OCI-LY7 (cell line): ENCODE measurements around the gene PET100.

Experiments
- EZH2phosphoT487 ChIP-seq: fragments of 200-600 bp; sonication (generic); IDR thresholded peaks from 2 replicates; pipeline ENCODE4 v1.6.1; 2018; ENCODE audit warnings: low read depth, borderline replicate concordance, mild to moderate bottlenecking, mixed run types, antibody characterized with exemption, low read length, moderate library complexity, mixed read lengths
- TF ChIP-seq, protein P1 (sequence below): fragments of 200-600 bp; sonication (generic); conservative IDR thresholded peaks from 2 replicates; pipeline ENCODE4 v1.5.1; 2014; ENCODE audit warnings: mild to moderate bottlenecking, antibody characterized with exemption, low read length, moderate library complexity, mixed read lengths

DNA sequence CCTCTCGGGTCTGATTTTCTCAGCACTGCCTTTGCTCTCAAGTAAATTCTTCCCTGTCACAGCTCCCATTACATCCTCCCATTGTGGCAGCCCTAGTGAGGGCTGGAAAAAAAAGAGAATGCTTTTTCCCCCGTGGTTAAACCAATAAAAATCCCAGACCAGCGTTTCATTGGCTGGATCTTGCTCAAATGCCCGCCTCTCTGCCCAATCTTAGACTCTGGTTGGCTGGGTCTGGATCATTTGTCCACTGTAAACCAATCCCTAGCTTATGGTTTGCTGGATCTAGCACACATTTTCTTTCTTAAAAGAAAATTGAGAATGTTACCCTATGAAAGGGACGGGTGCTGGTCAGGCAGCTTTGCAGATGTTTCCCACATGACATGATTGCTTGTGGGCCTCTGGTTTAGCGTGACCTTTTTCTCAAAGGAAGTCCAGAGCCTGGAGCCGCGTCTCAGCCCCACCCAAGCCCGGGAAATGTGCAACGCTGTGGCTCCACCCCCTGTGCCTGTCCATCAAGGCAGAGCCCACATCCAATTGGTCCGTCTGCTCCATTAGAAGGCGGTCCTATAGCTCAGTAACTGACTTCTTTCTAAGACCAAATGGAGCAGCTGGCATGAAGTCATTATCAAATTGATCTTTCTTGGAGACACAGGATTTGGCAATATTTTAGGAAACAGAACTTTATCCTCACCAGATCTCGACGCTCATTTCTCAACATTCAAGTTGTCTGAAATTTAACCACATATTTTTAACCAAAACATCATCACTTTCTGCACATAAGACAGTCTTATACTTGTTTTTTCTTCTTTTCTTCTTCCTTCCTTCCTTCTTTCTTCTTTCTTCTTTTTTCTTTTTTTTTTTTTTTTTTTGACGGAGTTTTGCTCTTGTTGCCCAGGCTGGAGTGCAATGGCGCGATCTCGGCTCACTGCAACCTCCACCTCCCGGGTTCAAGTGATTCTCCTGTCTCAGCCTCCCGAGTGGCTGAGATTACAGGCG, 44.7 kb downstream of the PET100 start:
- TF ChIP-seq, protein P1, sequence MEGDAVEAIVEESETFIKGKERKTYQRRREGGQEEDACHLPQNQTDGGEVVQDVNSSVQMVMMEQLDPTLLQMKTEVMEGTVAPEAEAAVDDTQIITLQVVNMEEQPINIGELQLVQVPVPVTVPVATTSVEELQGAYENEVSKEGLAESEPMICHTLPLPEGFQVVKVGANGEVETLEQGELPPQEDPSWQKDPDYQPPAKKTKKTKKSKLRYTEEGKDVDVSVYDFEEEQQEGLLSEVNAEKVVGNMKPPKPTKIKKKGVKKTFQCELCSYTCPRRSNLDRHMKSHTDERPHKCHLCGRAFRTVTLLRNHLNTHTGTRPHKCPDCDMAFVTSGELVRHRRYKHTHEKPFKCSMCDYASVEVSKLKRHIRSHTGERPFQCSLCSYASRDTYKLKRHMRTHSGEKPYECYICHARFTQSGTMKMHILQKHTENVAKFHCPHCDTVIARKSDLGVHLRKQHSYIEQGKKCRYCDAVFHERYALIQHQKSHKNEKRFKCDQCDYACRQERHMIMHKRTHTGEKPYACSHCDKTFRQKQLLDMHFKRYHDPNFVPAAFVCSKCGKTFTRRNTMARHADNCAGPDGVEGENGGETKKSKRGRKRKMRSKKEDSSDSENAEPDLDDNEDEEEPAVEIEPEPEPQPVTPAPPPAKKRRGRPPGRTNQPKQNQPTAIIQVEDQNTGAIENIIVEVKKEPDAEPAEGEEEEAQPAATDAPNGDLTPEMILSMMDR, result no peak
- no peak for TF ChIP-seq EZH2phosphoT487
